Right lobe of liver (tissue), 4 donors: ENCODE results near the gene SYT2.

ENCODE experiments used
- CTCF ChIP-seq, 4 donors: fragments of 200-600 bp in 3 of 4; fragments of 450-650 bp in 1 of 4; IDR thresholded peaks; one replicate each; pipeline versions ENCODE4 v1.5.1 to v1.8.0; 2016 to 2022; ENCODE audit warnings: antibody characterized with exemption in 4 of 4, mild to moderate bottlenecking in 2 of 4
- POLR2A ChIP-seq: fragments of 450-650 bp; IDR thresholded peaks from one replicate; pipeline ENCODE4 v1.6.1; 2017; ENCODE audit warnings: antibody characterized with exemption, mild to moderate bottlenecking
- donor health status: DM: no; HTN: no; CAD: no.
- donor health status: DM: no; HTN: no; CAD: no.
- donor health status: DM: no; HTN: yes; CAD: no.

DNA sequence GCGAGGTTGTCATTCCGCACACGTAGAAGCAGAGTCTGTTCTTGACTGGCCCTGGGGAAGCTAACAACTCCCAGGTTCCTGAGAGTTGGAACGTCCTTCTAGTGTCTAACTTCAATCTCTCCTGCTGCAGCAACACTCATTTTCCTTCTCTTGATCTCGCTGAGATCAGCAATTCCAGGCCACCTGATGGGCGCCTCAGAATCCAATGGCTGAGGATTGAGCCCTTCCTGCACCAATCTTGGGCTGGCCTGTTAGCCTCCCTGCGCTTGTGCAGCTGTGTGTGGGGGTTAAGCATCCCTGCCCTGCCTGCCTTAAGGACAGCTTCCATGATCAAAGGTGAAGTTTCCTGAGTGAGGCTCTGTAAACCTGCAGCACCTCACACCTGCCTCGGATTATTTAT, 87.9 kb downstream of the SYT2 start:
- TF ChIP-seq POLR2A (no peak), CTCF (IDR thresholded peaks at IDR 0.05) (no peak)
